ENCODE results near the gene RAB7B.

Gene RAB7B

GRCh38 chr1:205936846-205937586 lies 66.2 kb downstream of the RAB7B start:
- no peak for TF ChIP-seq CTCF (conservative IDR thresholded peaks at IDR 0.05; ENCODE audit: low read depth, low read length)
- peak; percentile 66 for DNase-seq (ENCODE audit: low read depth)

GRCh38 chr1:205936311-205936710 lies 66.9 kb downstream of the RAB7B start:
- no peak for TF ChIP-seq CTCF (conservative IDR thresholded peaks at IDR 0.05; ENCODE audit: low read depth, low read length)
- H3K4me3 ChIP-seq (ENCODE audit: low read depth, low read length), result no peak overlapping the region
- no peak for DNase-seq (ENCODE audit: low read depth)

More at GRCh38 chr1:205936846-205937586, 66.2 kb downstream of the RAB7B start:
- H3K4me3 ChIP-seq (ENCODE audit: low read depth, low read length), result no peak overlapping the region

GRCh38 chr1:205935869-205936268 lies 67.3 kb downstream of the RAB7B start:
- no peak for DNase-seq (ENCODE audit: low read depth)
- no peak for TF ChIP-seq CTCF (conservative IDR thresholded peaks at IDR 0.05; ENCODE audit: low read depth, low read length)
- H3K4me3 ChIP-seq (ENCODE audit: low read depth, low read length), result no peak overlapping the region

- no peak overlapping the region for H3K4me3 ChIP-seq (ENCODE audit: low read depth, low read length)
- DNase-seq (ENCODE audit: low read depth), result no peak
- TF ChIP-seq CTCF (conservative IDR thresholded peaks at IDR 0.05; ENCODE audit: low read depth, low read length), result no peak
These were observed 68.4 kb downstream of the RAB7B start for GRCh38 chr1:205934788-205935187.

- TF ChIP-seq CTCF (conservative IDR thresholded peaks at IDR 0.05; ENCODE audit: low read depth, low read length), result no peak
- no peak overlapping the region for H3K4me3 ChIP-seq (ENCODE audit: low read depth, low read length)
- peak; percentile 47 for DNase-seq (ENCODE audit: low read depth)
These were observed 69.2 kb downstream of the RAB7B start for GRCh38 chr1:205933671-205934618.

- no peak for DNase-seq (ENCODE audit: low read depth)
- H3K4me3 ChIP-seq (ENCODE audit: low read depth, low read length), result no peak overlapping the region
- no peak for TF ChIP-seq CTCF (conservative IDR thresholded peaks at IDR 0.05; ENCODE audit: low read depth, low read length)
These were observed 70.4 kb downstream of the RAB7B start for GRCh38 chr1:205932776-205933175.
